K562 (cell line): ENCODE results near the gene CD47. TPM values are rescaled to one million over a fixed set of nuclear protein-coding genes. Genes with fewer than 3 reads are reported as not detected.

ENCODE experiments used
- ADNP ChIP-seq: fragments of 200-800 bp; sonication (Bioruptor generic); IDR thresholded peaks from 2 replicates; pipeline ENCODE4 v1.6.1; 2016; ENCODE audit warnings: missing genetic modification characterization, missing compliant biosample characterization
- EP300 ChIP-seq: IDR thresholded peaks from 2 replicates; pipeline ENCODE4 v1.6.1; 2012; ENCODE audit warnings: low read length, improper control_type of control experiment
- HDAC1 ChIP-seq, 2 experiments: fragments of 450-650 bp; IDR thresholded peaks; 2 replicates each; pipeline ENCODE4 v1.6.1; 2016 to 2017; ENCODE audit warnings: inconsistent platforms in 1 of 2, mild to moderate bottlenecking in 1 of 2, moderate library complexity in 1 of 2
- KAT2B ChIP-seq: IDR thresholded peaks from one replicate; pipeline ENCODE4 v1.6.1; 2012; ENCODE audit warnings: low read depth, mild to moderate bottlenecking, control low read depth, inconsistent platforms, low read length, moderate library complexity
- MTA3 ChIP-seq: fragments of 450-650 bp; formaldehyde crosslinking; IDR thresholded peaks from 2 replicates; pipeline ENCODE4 v1.6.1; 2017; ENCODE audit warnings: mild to moderate bottlenecking, borderline replicate concordance
- MYNN ChIP-seq, 2 experiments: sonication (generic); formaldehyde crosslinking in 1 of 2; IDR thresholded peaks; 2 replicates each; pipeline versions ENCODE4 v1.5.0 to v1.6.1; 2016 to 2020; ENCODE audit warnings: antibody characterized with exemption in 1 of 2, missing genetic modification reagents in 1 of 2
- NFATC3 ChIP-seq: fragments of 450-650 bp; IDR thresholded peaks from 2 replicates; pipeline ENCODE4 v1.6.1; 2017; ENCODE audit warnings: mild to moderate bottlenecking
- PTRF ChIP-seq: fragments of 450-650 bp; IDR thresholded peaks from 2 replicates; pipeline ENCODE4 v1.6.1; 2016; ENCODE audit warnings: mild to moderate bottlenecking, missing genetic modification characterization, missing compliant biosample characterization
- RNF2 ChIP-seq: sonication (generic); IDR thresholded peaks from 2 replicates; pipeline ENCODE4 v1.6.1; 2016
- TCF3 ChIP-seq: sonication (generic); formaldehyde crosslinking; IDR thresholded peaks from 2 replicates; pipeline ENCODE4 v1.4.0; 2020; ENCODE audit warnings: mild to moderate bottlenecking, missing genetic modification reagents
- polyA plus RNA-seq, 8 experiments: library from polyadenylated mRNA; depleted of rRNA in 4 of 8; stranded (reverse) in 5 of 8; unstranded in 3 of 8; fragments of >200 nt; fragmentation: Nextera tagmentation in 2 of 8; fragmentation: Illumina TruSeq in 1 of 8; extraction: Ambion mirVana in 2 of 8; extraction: Trizol in 1 of 8; gene quantifications; 2 replicates each; pipeline versions ENCODE4 v1.2.1 to v1.2.3, GENCODE V29; 2011 to 2014; ENCODE audit warnings: inconsistent platforms in 1 of 8, missing spikeins in 1 of 8
- total RNA-seq, 7 experiments: library from RNA; depleted of rRNA in 6 of 7; stranded (reverse); fragments of >200 nt in 6 of 7; fragmentation: Illumina TruSeq in 2 of 7; extraction: Trizol in 2 of 7; gene quantifications; 2 replicates each; pipeline versions ENCODE4 v1.2.1 to v1.2.3, GENCODE V29; 2011 to 2021; ENCODE audit warnings: low replicate concordance in 1 of 7
- TF ChIP-seq, protein P1 (sequence below), 2 experiments: fragments of 450-650 bp; formaldehyde crosslinking in 1 of 2; IDR thresholded peaks; 2 replicates each; pipeline versions ENCODE4 v1.4.0 to v1.6.1; 2014 to 2020; ENCODE audit warnings: mild to moderate bottlenecking in 2 of 2, borderline replicate concordance in 1 of 2, low read depth in 1 of 2
- TF ChIP-seq, protein P2 (sequence below): fragments of 450-650 bp; IDR thresholded peaks from 2 replicates; pipeline ENCODE4 v1.6.1; 2018; ENCODE audit not compliant: partially characterized antibody

Gene CD47
- total and polyA plus RNA-seq, 9 of the 15 experiments (the other 6 are each of a cell fraction or from before 2014, with no cell fraction given), result 10.2 to 62.6 (median 36.3) TPM

DNA sequence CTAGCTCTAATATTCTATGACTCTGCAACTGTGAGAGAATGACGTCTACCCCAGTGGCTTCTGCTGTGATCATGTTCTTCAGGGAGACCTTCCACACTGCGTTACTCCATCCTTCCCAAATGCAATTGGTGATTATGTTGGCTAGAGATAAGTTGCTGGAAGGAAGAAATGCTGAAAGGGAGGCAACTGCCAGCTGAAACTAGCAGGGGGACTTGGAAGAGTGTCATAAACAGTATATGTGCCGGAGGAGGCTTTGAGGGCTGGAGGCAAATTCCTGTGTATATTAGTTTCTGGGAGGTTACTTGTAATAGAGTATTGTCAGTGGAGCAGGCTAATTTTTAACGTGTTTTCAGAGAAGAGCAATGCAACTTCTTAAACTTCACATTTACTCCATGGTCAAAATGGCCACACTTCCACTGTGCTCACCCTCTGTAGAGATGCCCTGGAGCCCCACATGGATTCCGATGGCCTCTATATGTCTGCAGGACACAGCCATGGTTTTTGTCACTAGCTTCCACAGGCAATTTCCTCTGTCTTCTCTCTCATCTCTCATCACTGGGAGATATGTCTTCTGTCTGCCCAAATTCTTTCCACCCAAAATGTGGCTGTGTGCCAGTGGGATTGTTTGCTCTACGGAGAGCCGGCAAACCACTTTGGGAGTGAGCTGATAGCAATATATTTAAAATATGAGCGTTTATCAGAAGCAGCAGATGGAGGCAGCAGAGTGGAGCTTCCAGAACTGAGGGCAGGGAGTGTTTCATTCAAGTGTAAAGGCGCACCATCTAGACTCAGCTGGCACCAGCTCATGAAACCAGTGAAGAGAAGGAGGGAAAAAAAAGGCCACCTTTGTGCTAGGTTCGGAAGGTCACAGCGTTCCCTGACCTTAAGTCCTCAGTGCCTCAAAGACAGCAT, 13.3 kb upstream of the CD47 start (continued):
- TF ChIP-seq, protein P1, sequence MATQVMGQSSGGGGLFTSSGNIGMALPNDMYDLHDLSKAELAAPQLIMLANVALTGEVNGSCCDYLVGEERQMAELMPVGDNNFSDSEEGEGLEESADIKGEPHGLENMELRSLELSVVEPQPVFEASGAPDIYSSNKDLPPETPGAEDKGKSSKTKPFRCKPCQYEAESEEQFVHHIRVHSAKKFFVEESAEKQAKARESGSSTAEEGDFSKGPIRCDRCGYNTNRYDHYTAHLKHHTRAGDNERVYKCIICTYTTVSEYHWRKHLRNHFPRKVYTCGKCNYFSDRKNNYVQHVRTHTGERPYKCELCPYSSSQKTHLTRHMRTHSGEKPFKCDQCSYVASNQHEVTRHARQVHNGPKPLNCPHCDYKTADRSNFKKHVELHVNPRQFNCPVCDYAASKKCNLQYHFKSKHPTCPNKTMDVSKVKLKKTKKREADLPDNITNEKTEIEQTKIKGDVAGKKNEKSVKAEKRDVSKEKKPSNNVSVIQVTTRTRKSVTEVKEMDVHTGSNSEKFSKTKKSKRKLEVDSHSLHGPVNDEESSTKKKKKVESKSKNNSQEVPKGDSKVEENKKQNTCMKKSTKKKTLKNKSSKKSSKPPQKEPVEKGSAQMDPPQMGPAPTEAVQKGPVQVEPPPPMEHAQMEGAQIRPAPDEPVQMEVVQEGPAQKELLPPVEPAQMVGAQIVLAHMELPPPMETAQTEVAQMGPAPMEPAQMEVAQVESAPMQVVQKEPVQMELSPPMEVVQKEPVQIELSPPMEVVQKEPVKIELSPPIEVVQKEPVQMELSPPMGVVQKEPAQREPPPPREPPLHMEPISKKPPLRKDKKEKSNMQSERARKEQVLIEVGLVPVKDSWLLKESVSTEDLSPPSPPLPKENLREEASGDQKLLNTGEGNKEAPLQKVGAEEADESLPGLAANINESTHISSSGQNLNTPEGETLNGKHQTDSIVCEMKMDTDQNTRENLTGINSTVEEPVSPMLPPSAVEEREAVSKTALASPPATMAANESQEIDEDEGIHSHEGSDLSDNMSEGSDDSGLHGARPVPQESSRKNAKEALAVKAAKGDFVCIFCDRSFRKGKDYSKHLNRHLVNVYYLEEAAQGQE (IDR thresholded peaks at IDR 0.05; ENCODE audit: borderline replicate concordance), result peak; percentile 29; the same call in 1 of the 2 replicates
- TF ChIP-seq, protein P1 (CRISPR knock-in tag; IDR thresholded peaks at IDR 0.05; ENCODE audit: low read depth), result no peak
- TF ChIP-seq, protein P2, sequence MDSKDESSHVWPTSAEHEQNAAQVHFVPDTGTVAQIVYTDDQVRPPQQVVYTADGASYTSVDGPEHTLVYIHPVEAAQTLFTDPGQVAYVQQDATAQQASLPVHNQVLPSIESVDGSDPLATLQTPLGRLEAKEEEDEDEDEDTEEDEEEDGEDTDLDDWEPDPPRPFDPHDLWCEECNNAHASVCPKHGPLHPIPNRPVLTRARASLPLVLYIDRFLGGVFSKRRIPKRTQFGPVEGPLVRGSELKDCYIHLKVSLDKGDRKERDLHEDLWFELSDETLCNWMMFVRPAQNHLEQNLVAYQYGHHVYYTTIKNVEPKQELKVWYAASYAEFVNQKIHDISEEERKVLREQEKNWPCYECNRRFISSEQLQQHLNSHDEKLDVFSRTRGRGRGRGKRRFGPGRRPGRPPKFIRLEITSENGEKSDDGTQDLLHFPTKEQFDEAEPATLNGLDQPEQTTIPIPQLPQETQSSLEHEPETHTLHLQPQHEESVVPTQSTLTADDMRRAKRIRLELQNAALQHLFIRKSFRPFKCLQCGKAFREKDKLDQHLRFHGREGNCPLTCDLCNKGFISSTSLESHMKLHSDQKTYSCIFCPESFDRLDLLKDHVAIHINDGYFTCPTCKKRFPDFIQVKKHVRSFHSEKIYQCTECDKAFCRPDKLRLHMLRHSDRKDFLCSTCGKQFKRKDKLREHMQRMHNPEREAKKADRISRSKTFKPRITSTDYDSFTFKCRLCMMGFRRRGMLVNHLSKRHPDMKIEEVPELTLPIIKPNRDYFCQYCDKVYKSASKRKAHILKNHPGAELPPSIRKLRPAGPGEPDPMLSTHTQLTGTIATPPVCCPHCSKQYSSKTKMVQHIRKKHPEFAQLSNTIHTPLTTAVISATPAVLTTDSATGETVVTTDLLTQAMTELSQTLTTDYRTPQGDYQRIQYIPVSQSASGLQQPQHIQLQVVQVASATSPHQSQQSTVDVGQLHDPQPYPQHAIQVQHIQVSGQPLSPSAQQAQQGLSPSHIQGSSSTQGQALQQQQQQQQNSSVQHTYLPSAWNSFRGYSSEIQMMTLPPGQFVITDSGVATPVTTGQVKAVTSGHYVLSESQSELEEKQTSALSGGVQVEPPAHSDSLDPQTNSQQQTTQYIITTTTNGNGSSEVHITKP, result peak; percentile 18
- TF ChIP-seq MTA3 (peak; percentile 77; the same call in 1 of the 2 replicates), RNF2 (peak; percentile 47; the same call in 1 of the 2 replicates), KAT2B (no peak), NFATC3 (0 out of 2 replicates have a peak, but pooled peaks have one; percentile 46), EP300 (peak; percentile 90), ADNP (tag) (0 out of 2 replicates have a peak, but pooled peaks have one; percentile 32), HDAC1 (IDR thresholded peaks at IDR 0.05) (peak; percentile 11 to 61; a peak in 2 of 4 replicates), PTRF (tag) (no peak), TCF3 (CRISPR knock-in tag) (peak; percentile 91), MYNN (IDR thresholded peaks at IDR 0.05) (peak; percentile 71; the same call in 1 of the 2 replicates), MYNN (CRISPR knock-in tag; IDR thresholded peaks at IDR 0.05) (no peak)
